ENCODE data around the gene MAGEB5.

- TF ChIP-seq CTCF (IDR thresholded peaks at IDR 0.05) (no peak), POLR2AphosphoS5 (IDR thresholded peaks at IDR 0.05; ENCODE audit: low read depth, low read length) (no peak), REST (IDR thresholded peaks at IDR 0.05; ENCODE audit: insufficient read depth in 1 of 2, low read depth in 2 of 2, low read length in 1 of 2) (no peak), SIN3A (IDR thresholded peaks at IDR 0.05; ENCODE audit: borderline replicate concordance, insufficient read depth, low read depth, low read length) (no peak), TCF7L2 (IDR thresholded peaks at IDR 0.05; ENCODE audit: low read depth, low read length) (no peak)
Observed at GRCh38 chrX:26203561-26203960, 12.4 kb upstream of the MAGEB5 start.

Measured in Panc1 (cell line).